Measurements from ENCODE around the gene DHX35.
"Not testable (repeated sequence)": the region's sequence is repeated elsewhere in the genome, so short reads cannot be mapped to it uniquely, and the experiment has no call there.

DHX35 gene

GRCh38 chr20:38979842-38980241 lies 17.7 kb downstream of the DHX35 start:
- no peak for DNase-seq

- no peak for DNase-seq
These were observed 20.1 kb downstream of the DHX35 start for GRCh38 chr20:38982291-38982690.

- DNase-seq = no peak
These were observed 22.9 kb downstream of the DHX35 start for GRCh38 chr20:38985060-38985459.

GRCh38 chr20:38985603-38986170 lies 23.5 kb downstream of the DHX35 start:
- no peak for DNase-seq

- no peak for DNase-seq
These were observed 24.5 kb downstream of the DHX35 start for GRCh38 chr20:38986663-38987062.

- DNase-seq = no peak
These were observed 25.6 kb downstream of the DHX35 start for GRCh38 chr20:38987777-38988176.

GRCh38 chr20:38990728-38991127 lies 28.6 kb downstream of the DHX35 start:
- no peak for DNase-seq

GRCh38 chr20:38991814-38992704 lies 29.9 kb downstream of the DHX35 start:
- no peak for DNase-seq

GRCh38 chr20:38995536-38996044 lies 33.4 kb downstream of the DHX35 start:
- no peak for DNase-seq

GRCh38 chr20:38996866-38997265 lies 34.7 kb downstream of the DHX35 start:
- DNase-seq = not testable (repeated sequence)

GRCh38 chr20:38997622-38998021 lies 35.5 kb downstream of the DHX35 start:
- no peak for DNase-seq

- no peak for DNase-seq
These were observed 37.1 kb downstream of the DHX35 start for GRCh38 chr20:38999217-38999616.

GRCh38 chr20:38999965-39000910 lies 38.1 kb downstream of the DHX35 start:
- DNase-seq = no peak

GRCh38 chr20:39004508-39004907 lies 42.4 kb downstream of the DHX35 start:
- DNase-seq = no peak

- no peak for DNase-seq
These were observed 47.2 kb downstream of the DHX35 start for GRCh38 chr20:39009348-39009747.

- DNase-seq = no peak
These were observed 48.4 kb downstream of the DHX35 start for GRCh38 chr20:39010496-39010895.

- no peak for DNase-seq
These were observed 51.5 kb downstream of the DHX35 start for GRCh38 chr20:39013662-39014109.

- DNase-seq = peak; percentile 20 to 37 (median 22)
These were observed 53.9 kb downstream of the DHX35 start for GRCh38 chr20:39016041-39016440.

- DNase-seq = no peak
These were observed 54.4 kb downstream of the DHX35 start for GRCh38 chr20:39016506-39016905.

GRCh38 chr20:39019027-39019426 lies 56.9 kb downstream of the DHX35 start:
- DNase-seq = no peak

GRCh38 chr20:39019805-39020325 lies 57.7 kb downstream of the DHX35 start:
- DNase-seq = no peak

- DNase-seq = no peak
These were observed 59.6 kb downstream of the DHX35 start for GRCh38 chr20:39021748-39022147.

- no peak for DNase-seq
These were observed 63.7 kb downstream of the DHX35 start for GRCh38 chr20:39025883-39026282.
